ENCODE results near the gene SPATA6.
"Not testable (repeated sequence)": the region's sequence is repeated elsewhere in the genome, so short reads cannot be mapped to it uniquely, and the experiment has no call there.

DNA sequence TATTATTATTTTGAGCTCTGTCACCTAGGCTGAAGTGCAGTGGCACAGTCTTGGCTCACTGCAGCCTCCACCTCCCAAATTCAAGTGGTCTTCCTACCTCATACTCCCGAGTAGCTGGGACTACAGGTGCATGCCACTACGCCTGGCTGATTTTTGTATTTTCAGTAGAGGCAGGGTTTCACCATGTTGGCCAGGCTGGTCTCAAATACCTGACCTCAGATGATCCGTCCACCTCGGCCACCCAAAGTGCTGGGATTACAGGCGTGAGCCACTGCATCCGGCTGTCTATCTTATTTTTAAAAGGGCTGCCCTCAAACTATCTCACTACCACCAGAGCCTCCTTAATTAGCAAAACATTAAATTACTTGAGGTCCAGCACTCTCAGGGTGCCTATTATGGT, 177.9 kb downstream of the SPATA6 start:
- not testable (repeated sequence) for TF ChIP-seq EZH2 (IDR thresholded peaks at IDR 0.05; ENCODE audit: borderline replicate concordance); CTCF (IDR thresholded peaks at IDR 0.05; ENCODE audit: poor library complexity); EZH2phosphoT487 (IDR thresholded peaks at IDR 0.05; ENCODE audit: low read depth, severe bottlenecking, unreplicated experiment)
